ENCODE measurements around the gene CTTNBP2NL. TPM values are rescaled to one million over a fixed set of nuclear protein-coding genes. Genes with fewer than 3 reads are reported as not detected.
A peak's percentile ranks its signal among the peaks of the same experiment; 100 is the strongest.

Gene CTTNBP2NL
- polyA plus RNA-seq, 3 donors: 1.6 to 4.9 (median 3.0) TPM

DNA sequence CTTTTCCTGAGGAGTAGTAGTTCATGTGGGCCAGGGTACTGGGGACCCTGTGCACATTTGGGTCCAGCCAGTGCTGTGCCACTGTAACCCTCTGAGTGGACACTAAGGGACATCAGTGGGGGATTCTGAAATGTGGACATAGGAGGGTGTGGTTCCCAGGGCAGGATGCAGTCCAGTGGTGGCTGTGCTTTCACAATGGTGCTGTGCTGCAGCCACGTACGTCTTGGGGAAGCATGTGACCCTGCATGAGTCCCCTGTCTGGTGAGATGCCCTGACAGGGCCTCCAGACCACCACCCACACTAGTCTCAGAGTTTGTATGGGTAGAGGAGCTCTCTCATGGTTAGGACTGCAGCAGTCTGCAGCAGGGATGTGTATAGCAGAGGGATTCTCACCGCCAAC lies 75.0 kb downstream of the CTTNBP2NL start:
- Histone ChIP-seq H2AFZ (ENCODE audit: insufficient read depth, low read depth, low read length, poor library complexity, severe bottlenecking) (peak overlapping the region; percentile 15), H4K20me1 (ENCODE audit: insufficient read depth, low read length) (no peaks in the 10 kb centered on the region), H3K27ac (ENCODE audit: low read depth in 1 of 2, low read length in 2 of 2) (no peak overlapping the region), H3K4me1 (ENCODE audit: control insufficient read depth in 1 of 2, insufficient read depth in 2 of 2, low read length in 2 of 2) (peaks cover 18 to 22% of the 10 kb centered on the region in 2 donors), H3K9ac (ENCODE audit: insufficient read depth, low read length, poor library complexity, severe bottlenecking) (no peak overlapping the region), H3K9me3 (replicated peaks in 1 of 2; ENCODE audit: control insufficient read depth in 1 of 2, insufficient read depth in 1 of 2, low read length in 2 of 2) (no peaks in the 10 kb centered on the region), H3K79me2 (ENCODE audit: insufficient read depth, low read length) (no peaks in the 10 kb centered on the region), H3K4me3 (replicated peaks in 1 of 3; ENCODE audit: low read depth in 2 of 3, low read length in 3 of 3) (no peak overlapping the region), H3K36me3 (replicated peaks in 1 of 2; ENCODE audit: control insufficient read depth in 1 of 2, insufficient read depth in 2 of 2, low read length in 2 of 2) (no peaks in the 10 kb centered on the region), H3K4me2 (replicated peaks; ENCODE audit: extremely low read depth, low read length, poor library complexity, severe bottlenecking) (no peak overlapping the region), H3K27me3 (ENCODE audit: control insufficient read depth in 2 of 2, insufficient read depth in 2 of 2, low read length in 2 of 2) (no peaks in the 10 kb centered on the region)
- intact Hi-C loops (cut with micrococcal nuclease): no loop called here
- TF ChIP-seq CTCF (IDR thresholded peaks at IDR 0.05): no peak
- Mint-ChIP-seq H3K27ac (peak overlapping the region in 2 of 7 donors; percentile 74 to 81), H3K27me3 (ENCODE audit: low read depth in 3 of 3) (peaks cover 0 to 6% (median 3%) of the 10 kb centered on the region in 3 donors), H3K4me1 (peaks cover 33% of the 10 kb centered on the region), H3K4me3 (no peak overlapping the region), H3K9me3 (peaks cover 0 to 7% (median under 1%) of the 10 kb centered on the region in 7 donors), H3K36me3 (no peaks in the 10 kb centered on the region)
- peak; percentile 58 to 84 (median 62) for DNase-seq
- WGBS (ENCODE audit: insufficient coverage): no CpG with 5 or more reads among the region's 3 CpGs

DNA sequence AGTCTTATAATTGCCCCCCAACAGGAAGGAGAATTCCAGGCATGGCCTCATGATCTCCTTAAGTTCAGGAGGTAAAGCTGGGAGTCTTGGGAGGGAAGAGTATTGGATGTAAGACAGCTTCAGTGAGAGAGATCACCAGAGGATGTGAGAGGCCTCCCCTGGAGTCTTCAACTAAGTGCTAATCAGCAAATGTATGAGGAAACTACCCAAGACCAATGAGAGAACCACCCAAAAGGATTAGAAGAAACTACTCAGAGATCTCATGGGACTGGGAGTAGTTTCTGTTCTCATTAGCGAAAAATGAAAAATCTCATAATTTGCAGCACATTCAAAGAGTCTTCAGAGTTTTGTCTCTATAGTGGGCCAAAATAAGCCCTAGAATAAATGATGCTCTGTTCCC lies 76.1 kb downstream of the CTTNBP2NL start:
- Histone ChIP-seq H3K4me1 (ENCODE audit: control insufficient read depth in 1 of 2, insufficient read depth in 2 of 2, low read length in 2 of 2) (peaks cover 9 to 12% of the 10 kb centered on the region in 2 donors), H2AFZ (ENCODE audit: insufficient read depth, low read depth, low read length, poor library complexity, severe bottlenecking) (no peak overlapping the region), H3K27me3 (ENCODE audit: control insufficient read depth in 2 of 2, insufficient read depth in 2 of 2, low read length in 2 of 2) (no peaks in the 10 kb centered on the region), H3K4me3 (replicated peaks in 1 of 3; ENCODE audit: low read depth in 2 of 3, low read length in 3 of 3) (no peak overlapping the region), H3K79me2 (ENCODE audit: insufficient read depth, low read length) (no peaks in the 10 kb centered on the region), H3K36me3 (replicated peaks in 1 of 2; ENCODE audit: control insufficient read depth in 1 of 2, insufficient read depth in 2 of 2, low read length in 2 of 2) (no peaks in the 10 kb centered on the region), H3K9me3 (replicated peaks in 1 of 2; ENCODE audit: control insufficient read depth in 1 of 2, insufficient read depth in 1 of 2, low read length in 2 of 2) (peaks cover 7 to 8% of the 10 kb centered on the region in 2 donors), H3K9ac (ENCODE audit: insufficient read depth, low read length, poor library complexity, severe bottlenecking) (no peak overlapping the region), H3K27ac (ENCODE audit: low read depth in 1 of 2, low read length in 2 of 2) (no peak overlapping the region), H3K4me2 (replicated peaks; ENCODE audit: extremely low read depth, low read length, poor library complexity, severe bottlenecking) (no peak overlapping the region), H4K20me1 (ENCODE audit: insufficient read depth, low read length) (no peaks in the 10 kb centered on the region)
- Mint-ChIP-seq H3K4me1 (peaks cover 21% of the 10 kb centered on the region), H3K4me3 (no peak overlapping the region), H3K9me3 (peaks cover 3 to 12% (median 10%) of the 10 kb centered on the region in 7 donors), H3K36me3 (no peaks in the 10 kb centered on the region), H3K27me3 (ENCODE audit: low read depth in 3 of 3) (peaks cover 0 to 7% (median 3%) of the 10 kb centered on the region in 3 donors), H3K27ac (no peak overlapping the region)
- TF ChIP-seq CTCF (IDR thresholded peaks at IDR 0.05): no peak
- DNase-seq: no peak
- no CpG with 5 or more reads among the region's 1 CpG for WGBS (ENCODE audit: insufficient coverage)
- intact Hi-C loops (cut with micrococcal nuclease): no loop called here
